CD4-positive, alpha-beta T cell treated with Interleukin-6 for 4 hours (primary cell): ENCODE results near the gene DIRAS1.
A peak's percentile ranks its signal among the peaks of the same experiment; 100 is the strongest.

Source experiments
- DNase-seq: peaks from one replicate; pipeline ENCODE4 v3.0.0-alpha.2; 2020; ENCODE audit warnings: mixed read lengths

The DIRAS1 gene

DNA sequence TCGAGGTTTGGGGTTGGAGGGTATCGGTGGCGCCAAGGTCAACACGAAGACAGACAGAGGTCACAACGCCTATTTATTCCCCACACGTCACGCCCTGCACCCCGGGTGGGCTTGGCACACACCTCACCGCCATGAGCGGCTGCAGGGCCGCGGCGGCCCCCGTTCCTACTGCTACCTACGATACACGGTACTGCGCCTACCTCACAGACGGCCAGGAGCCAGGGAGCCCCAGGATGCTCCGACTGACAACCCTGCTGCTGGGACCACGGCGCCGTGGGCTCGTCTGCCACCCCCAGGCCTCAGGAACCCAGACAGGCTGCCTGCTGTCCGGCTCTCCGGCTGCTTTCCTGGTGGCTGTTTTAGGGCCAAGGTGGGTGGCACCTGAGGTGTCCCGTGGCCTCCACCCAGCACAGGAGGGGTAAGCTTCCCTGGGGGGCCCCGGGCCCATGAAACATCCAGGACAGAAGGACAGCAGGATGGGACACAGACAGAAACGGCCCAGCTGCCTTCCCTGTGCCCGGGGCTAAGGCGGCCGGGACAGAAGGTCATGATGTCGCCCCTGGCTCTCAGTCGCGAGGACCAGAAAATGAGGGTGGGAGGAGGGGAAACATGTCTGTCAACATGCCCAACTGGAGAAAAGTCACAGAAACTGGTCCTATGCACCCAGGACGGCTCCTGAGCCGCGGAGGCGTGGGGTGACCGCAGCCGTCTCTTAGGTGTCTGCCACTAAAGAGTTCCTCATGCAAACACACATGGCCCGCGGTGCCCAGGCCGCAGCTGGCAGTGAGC is 33.7 kb upstream of the DIRAS1 start:
- DNase-seq, result no peak

DNA sequence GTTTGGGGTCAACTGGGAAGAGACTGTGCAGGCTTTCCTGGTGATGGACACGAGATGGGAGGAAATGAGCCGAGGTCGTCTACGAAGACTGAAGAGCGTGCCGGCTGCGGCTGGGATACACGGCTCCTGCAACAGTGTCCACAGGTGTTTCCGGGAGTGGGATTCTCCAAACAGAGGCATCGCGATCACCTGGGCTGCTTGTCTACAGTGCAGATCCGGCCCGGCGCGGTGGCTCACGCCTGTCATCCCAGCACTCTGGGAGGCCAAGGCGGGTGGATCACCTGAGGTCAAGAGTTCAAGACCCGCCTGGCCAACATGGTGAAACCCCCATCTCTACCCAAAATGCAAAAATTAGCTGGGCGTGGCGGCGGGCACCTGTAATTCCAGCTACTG is 30.3 kb upstream of the DIRAS1 start:
- DNase-seq, result no peak

DNA sequence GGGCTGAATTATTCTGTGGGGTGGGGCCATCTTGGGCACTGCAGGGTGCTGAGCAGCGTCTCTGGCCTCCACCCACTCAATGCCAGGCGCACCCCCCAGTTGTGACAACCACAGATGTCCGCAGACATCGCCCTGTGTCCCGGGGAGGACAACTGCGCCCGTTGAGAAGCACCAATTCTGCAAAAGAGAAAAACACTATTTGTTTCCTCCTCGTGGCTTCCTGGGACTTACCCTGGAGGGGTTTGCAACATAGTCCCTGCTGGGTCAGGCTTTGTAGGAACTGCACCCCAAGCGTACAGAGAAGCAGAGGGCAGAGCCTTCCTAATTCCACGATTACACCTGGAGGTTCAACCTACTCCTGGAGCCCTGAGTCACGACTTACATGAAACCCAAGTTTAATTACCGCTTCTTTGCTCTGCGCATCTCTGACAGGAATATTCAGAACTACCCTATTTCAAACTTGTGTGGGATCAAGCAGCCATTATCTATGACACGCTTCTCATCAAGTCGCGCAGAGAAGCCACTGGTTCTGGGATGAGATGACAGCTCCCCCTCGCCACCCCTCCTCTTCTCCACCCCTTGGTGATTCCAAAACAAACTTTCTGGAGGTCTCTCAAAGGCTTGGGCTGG is 29.8 kb upstream of the DIRAS1 start:
- DNase-seq, result no peak

DNA sequence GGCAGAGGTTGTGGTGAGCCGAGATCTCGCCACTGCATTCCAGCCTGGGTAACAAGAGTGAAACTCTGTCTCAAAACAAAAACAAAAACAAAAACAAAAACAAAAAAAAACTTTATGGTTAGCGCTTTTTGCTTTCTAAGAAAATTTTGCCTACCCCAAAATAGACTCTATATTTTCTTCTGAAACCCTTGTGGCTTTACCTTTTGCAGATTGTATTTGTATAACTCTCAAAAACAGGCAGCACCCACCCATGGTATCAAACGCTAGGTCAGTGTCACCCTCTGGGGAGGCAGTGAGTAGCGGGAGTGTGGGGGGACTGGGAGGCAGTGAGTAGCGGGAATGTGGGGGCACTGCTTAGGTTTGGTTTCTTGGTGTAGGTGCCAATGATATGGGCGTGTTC is 26.2 kb upstream of the DIRAS1 start:
- no peak for DNase-seq

DNA sequence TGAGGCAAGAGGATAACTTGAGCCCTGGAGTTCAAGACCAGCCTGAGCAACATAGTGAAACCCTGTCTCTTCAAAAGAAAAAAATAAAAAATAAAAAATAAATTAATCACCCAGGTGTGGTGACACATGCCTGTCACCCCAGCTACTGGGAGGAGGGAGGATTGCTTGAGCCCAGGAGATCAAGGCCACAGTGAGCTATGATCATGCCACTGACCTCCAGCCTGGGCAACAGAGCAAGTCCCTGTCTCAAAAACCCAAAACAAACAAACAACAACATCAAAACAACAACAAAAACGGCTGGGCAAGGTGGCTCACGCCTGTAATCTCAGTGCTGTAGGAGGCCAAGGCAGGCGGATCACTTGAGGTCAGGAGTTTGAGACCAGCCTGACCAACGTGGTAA is 22.9 kb upstream of the DIRAS1 start:
- no peak for DNase-seq

DNA sequence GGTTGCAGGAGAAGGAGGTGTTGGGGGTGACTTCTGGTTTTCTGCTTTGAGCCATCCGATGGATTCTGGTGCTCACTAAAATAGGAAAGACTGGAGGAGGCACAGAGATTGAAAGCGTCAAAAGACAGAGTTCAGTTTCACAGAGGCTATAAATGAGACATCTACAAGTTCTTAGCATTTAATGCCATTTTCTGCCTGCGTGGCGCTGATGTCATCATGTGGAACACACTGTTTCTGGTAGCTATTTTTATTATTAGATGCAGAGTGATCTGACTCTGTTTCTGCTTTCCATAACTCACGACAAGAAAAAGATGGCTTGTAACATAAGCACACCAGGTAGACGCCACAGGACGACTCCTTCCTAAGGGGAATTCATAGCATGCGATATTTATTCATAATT is 21.9 kb upstream of the DIRAS1 start:
- DNase-seq, result no peak

DNA sequence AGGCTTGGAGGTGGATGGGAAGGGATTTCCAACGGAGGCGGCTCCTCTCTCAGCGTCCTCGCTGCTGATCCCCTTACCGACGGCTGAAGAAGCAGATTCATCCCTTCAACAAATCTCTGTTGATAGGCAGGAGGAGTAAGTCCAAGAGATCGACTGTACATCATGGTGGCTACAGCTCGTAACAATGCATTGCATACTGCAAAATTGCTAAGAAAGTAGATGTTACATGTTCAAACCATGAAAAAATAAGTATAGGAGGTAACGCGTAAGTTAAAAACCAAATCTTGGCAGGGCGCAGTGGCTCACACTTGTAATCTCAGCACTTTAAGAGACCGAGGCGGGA is 19.1 kb upstream of the DIRAS1 start:
- no peak for DNase-seq

DNA sequence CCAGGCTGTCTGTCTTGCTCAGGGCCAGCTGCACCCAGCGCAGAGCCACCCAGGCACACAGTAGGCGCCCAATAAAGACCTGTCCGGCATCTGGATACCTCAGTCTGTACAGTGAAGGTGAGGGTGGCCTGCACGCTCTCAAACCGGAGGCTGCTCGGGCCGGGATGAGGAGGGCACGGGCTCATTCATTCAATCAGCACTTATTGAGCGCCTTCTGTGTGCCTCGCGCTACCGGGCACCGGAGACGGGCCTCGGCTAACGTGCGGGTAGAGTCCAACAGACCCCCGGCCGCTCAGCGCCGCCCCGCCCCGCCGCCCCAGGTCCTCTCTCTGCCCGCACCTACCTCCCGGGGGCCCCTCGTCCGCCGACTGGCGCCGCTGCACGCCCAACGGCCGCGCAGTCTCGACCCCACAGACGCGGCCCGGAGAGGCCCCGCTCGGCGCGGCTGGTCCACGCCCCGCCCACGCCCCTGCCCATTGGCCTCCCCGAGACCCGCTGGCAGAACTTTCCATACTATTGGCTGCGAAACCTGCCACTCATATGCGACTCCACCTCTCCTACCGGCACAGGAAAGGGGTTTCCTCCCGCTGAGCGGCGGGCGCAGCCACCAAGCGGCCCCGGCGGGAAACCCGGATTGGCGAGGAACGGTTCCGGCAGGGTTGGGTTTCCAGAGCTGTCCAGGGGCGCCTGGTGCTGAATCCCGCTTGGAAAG is 18.6 kb upstream of the DIRAS1 start, which contains the start of gene SLC39A3:
TSS of gene SLC39A3 (minus strand) at position 416 of the 712 bp plus-strand sequence. CDS start 2,760 bp downstream, outside the sequence.
- DNase-seq, result peak; percentile 98

DNA sequence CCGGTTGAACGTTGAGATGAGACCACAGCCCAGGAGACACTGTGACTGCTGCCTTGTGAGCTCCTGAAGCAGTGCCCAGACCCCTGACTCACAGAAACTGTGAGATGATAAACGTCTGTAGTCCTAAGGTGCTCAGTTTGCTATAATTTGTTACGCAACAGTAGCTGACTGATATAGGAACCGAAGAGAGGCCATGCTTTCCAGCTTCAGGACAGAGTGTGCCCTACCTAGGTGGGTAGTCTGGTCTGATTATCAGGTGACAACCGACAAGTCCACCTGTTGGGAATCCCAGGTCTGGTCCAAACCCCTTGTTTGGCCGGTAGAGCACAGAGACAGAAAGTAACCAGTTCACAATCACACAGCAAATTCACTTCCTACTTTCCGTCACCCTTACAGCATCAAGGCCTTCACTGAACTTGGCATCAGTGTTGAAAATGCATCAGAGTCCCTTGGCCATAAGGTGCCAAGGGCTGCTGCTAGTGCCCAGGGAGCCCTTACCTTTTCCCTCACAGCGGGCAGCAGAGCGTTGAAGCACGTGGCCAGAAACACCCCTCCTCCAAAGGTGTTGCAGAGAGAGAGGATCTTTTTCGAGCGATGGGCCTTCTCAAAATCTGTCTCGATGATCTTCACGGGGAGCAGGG is 15.5 kb upstream of the DIRAS1 start:
- no peak for DNase-seq

DNA sequence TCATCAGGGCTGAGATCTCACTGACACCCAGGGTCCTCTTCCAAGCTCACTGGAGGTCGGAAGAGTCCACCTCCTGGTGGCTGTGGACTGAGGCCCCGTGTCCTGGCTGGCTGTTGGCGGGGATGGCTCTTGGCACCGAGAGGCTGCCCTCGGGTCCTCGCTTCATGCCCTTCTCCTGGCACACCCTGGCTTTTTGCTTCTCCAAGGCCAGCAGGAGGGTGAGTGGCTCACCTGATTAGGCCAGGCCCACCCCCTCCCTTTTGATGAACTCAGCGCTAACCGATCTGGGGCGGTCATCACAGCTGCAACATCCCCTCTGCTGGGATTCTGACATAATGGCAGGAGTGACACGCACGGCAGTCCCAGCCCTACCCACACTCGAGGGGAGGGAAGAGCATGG is 14.2 kb upstream of the DIRAS1 start:
- DNase-seq, result no peak

DNA sequence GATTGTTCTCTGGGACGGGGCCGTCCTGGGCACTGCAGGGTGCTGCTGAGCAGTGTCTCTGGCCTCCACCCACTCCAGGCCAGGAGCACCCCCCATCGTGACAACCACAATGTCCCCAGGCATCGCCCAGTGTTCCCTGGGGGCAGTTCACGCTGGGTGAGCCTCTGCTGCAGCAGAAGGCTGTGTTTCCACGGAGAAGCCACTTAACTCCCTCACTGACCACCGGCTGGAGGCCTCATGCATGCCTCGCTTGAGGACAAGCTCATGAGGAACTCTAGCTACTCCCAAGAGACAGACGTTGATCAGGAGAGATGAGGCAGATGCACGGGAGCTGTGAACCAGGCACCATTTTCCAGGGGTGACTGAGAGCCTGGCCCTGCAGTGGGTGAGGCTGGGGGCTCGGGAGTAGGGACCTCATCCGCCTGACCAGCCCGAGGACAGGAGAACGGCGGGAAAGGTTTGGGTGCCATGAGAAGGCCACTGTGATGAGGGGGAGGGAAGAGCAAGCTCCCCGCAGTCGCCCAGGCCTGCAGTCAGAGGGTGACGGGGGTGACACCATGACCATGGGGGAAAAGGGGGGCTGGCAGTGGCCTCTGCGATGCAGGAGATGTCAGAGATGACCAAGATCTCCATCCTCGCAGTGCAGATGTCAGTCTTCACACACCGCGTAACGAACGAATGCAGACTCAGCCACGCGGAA is 13.6 kb upstream of the DIRAS1 start:
- DNase-seq, result no peak

DNA sequence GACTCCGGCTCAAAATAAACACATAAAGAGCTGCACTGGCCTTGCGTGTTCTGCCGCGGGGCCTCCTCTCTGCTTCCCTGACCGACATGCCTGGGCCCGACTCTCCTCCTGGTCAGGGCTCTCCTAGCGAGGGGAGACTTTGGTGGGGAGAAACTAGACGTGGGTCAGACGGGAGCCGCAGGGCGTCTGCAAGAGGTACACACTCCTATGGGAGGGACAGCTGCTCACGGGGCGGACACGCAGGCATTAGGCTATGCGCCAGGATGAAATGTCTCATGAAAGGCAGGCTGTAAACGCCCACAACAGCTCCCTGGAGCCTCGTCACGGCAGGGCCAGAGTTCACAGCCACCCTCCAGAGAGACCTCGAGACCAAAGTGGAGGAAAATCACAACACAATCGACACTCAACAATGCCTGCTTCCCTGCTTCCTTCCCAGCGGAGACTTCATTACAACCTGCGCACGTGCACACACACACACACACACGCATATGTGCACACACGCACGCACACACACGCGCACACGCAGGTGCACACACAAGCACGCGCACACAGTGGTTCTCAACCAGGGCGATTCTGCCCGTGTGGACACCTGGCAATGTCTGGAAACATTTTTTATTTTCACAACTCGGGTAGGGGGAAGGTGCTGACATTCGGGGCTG is 12.9 kb upstream of the DIRAS1 start:
- DNase-seq, result no peak

DNA sequence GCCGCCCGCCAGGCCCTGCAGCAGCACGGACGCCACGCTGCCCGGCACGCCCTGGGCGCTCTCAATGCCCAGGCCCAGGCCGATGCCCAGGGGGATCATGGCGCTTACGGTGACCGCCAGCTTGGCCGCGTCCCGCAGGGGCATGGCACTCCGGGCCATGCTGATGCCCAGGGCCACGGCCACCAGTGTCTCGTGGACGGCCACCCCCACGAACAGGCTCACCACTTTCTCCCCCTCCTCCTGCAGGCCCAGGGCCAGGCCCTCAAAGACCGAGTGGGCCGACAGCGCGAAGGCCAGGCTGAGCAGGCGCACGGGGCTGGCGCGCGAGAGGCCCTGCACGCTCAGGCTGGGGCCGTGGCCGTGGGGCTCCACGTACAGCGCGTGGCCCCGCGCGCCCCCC is 11.7 kb upstream of the DIRAS1 start:
- DNase-seq, result no peak

DNA sequence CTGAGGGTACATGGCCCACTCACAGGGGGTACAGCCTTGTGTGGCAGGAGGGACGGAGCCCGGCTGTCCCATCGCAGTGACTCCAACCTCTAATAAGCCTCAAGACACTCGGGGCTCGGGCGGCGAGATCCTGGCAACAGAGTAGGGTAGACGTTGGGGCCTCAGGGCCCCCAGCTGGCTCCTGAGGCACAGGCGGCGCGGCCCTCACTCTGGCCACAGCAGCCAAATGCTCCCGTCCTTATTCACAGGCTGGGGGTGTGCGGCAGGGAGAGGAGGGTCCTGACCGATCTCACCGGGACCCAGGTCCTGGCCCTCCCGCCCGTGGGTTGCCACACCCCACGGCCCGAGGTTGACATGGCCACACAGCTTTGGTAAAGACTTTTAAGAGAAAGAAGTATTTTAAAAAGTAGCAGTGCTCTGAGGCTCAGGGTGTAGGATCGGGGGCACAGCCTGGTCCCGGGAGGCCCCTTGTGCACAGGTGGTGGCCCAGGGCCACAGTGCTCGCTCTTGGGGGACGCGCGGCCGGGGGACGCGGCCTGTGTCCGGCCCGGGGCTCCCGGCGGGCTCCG is 11.1 kb upstream of the DIRAS1 start:
- DNase-seq, result no peak

DNA sequence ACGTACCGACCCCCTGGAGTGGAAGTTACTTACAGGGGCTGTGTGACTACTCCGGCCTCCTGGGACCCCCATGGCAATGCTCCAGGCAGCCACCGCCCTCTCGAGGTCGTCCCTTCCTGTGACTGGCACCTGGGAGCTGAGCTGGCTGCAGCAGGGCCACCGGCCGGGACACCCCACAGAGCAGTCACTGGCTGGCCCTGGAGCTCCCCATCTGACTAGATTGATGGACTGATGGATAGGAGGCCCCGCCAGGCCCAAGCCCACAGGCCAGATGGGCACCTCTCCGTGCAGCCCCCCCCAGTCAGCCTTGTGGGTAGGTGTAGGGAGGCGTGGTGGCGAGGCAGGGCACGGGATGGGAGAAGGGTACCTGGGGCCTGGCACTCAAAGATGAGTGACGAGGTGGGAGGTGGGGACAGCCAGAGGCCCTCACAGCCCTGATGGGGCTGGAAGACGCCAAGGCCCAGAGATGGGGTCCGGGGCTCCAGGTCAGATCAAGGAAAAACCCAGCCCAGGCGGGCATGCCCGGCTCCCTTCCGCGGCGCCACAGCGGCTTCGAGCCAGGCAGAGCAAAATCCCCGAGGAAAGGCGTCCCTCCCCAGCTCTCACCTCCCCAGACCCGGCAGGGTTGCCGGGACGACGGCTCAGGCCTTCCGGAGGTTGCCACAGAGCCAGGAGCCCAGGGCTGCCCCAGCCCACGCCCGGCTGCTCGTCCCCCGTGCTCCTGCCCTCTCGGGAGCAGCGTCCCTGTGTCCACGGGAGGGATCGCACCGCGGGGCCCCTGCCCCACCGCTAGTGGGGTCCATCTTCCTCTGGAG is 10.2 kb upstream of the DIRAS1 start:
- no peak for DNase-seq

DNA sequence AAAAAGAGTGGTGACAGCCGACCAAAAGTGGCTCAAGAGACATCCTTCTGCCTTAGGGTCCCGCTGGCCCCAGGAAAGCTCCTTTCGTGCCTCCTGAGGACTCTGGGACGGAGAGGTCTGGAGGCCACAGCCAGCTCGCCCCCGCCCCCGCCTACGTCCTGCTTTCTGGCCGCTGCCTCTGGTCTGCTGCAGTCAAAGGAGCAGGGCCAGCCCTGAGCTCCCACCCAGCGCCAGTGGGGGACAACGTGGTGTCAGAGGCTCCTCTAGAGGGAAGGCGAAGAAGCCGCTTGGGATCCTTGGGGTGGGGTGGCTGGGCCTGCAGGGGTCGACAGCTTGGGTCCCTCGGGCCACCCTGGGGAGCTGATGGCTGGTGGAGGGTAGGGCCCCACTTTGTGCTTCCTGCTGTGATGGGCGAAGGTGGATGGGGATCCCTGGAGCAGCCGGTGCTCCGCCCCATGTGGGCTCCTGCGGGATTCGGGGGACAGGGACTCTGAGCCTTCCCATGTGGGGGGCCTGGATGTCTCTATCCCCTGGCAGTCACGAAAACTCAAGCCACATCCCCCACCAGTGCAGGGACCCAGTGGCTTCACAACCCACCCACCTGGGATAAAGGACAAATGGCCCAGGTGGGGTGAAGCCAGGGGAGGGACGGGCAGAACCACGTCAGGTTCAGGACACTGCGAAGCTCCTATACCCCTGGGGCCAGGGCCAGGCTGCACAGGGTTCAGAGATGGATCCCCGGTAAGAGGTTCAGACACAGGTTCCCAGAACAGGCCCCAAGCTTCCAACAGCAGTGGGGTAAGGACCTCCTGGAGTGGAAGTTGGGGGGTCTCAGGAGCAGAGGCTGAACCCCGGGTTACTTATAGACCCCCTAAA is 9.0 kb upstream of the DIRAS1 start:
- no peak for DNase-seq

DNA sequence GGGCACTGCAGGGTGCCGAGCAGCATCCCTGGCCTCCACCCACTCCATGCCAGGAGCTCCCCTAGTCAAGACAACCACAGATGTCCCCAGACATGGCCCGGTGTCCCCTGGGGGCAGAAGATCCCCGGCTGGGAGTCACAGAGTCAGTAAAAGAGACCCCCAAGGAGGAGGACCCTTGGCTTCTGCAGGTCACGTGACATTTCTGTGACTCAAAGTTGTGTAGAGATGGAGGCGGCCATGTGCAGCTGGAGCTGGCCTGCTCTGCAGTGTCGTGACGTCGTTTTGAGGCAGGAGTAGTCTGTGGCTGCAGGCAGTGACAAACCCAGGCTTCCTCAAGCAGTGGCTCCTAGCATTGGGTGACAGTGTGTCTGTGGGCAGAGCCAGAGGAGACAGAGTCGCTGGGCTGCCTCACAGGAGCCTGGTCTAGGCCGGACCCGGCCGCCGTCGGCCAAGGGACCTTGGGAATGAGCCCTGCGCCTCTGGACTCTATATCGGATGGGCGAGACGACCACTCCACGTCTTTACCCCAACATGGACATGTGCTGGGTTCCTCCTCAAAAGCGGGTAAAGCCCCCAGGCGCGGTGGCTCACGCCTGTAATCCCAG is 7.7 kb upstream of the DIRAS1 start:
- DNase-seq, result no peak

DNA sequence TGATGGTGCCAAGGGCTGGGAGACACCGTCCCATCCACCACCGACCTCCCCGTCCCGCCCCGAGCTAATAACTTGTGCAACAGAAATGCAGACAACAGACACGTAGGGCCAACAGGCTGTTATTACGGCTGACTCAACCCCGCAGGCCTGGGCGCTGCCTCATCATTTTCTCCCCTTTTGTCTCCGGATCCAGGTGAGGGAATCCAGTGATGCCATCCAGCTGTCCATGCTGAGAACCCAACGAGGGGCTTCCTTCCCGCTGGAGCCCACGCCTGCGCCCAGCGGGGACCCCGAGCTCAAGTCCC is 6.4 kb upstream of the DIRAS1 start:
- DNase-seq, result no peak

DNA sequence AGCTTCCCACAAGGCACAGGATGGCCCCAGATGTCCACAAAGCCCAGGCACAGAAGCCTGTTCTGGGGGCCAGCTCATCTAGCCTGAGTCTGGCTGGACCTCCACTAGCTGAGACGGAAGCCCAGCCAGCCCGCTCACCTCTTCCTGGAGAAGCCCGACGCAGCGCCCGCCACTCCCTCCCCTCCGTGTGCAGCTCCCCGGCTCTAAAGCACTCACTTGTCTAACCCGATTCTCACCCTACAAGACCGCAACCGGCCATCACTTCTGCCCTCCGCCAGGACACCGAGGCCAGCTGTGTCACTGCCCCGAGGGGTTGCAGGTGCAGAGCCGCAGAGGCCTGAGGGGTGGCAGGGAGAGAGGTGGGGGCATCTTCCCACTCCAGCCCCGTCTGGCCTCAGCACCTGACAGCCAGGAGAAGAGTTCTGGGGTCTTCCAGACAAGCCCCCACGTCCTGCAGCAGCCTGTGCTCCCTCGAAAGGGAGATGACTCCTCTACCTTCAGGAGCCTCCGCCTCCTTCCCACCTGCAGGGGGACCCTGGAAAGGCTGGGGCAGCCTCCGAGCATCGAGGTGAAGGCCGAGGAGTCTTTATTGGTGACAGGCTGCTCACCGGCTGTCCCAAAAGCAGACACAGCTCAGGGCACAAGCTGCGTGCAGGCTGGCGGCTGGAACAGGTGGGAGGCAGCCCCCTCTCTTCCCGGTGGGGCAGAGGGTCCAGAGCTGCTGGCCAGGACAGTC is 5.9 kb upstream of the DIRAS1 start:
- DNase-seq, result no peak
